Stomach smooth muscle (tissue), 2 donors: ENCODE measurements around the gene CDK5.

Source experiments
- H3K27ac ChIP-seq: one replicate; pipeline ENCODE4 v1.7.0; 2013; ENCODE audit warnings: mild to moderate bottlenecking, low read length, inconsistent platforms
- H3K27me3 ChIP-seq, 2 donors: one replicate each; pipeline ENCODE4 v1.7.0; 2013; ENCODE audit warnings: low read length in 2 of 2; ENCODE audit not compliant: insufficient read depth in 2 of 2, control insufficient read depth in 1 of 2
- H3K36me3 ChIP-seq, 2 donors: one replicate each; pipeline ENCODE4 v1.7.0; 2013; ENCODE audit warnings: low read length in 2 of 2; ENCODE audit not compliant: control insufficient read depth in 2 of 2, insufficient read depth in 2 of 2
- H3K4me1 ChIP-seq: one replicate; pipeline ENCODE4 v1.7.0; 2013; ENCODE audit warnings: low read length; ENCODE audit not compliant: control insufficient read depth, insufficient read depth
- H3K4me3 ChIP-seq, 2 donors: one replicate each; pipeline ENCODE4 v1.7.0; 2013; ENCODE audit warnings: low read length in 2 of 2
- H3K9ac ChIP-seq, 2 donors: one replicate each; pipeline ENCODE4 v1.7.0; 2013; ENCODE audit warnings: low read length in 2 of 2, mild to moderate bottlenecking in 1 of 2
- H3K9me3 ChIP-seq, 2 donors: one replicate each; pipeline ENCODE4 v1.7.0; 2013; ENCODE audit warnings: low read length in 2 of 2; ENCODE audit not compliant: control insufficient read depth in 2 of 2
- donor health status: healthy.
- donor health status: Pancreatic carcinoma.

Gene CDK5

DNA sequence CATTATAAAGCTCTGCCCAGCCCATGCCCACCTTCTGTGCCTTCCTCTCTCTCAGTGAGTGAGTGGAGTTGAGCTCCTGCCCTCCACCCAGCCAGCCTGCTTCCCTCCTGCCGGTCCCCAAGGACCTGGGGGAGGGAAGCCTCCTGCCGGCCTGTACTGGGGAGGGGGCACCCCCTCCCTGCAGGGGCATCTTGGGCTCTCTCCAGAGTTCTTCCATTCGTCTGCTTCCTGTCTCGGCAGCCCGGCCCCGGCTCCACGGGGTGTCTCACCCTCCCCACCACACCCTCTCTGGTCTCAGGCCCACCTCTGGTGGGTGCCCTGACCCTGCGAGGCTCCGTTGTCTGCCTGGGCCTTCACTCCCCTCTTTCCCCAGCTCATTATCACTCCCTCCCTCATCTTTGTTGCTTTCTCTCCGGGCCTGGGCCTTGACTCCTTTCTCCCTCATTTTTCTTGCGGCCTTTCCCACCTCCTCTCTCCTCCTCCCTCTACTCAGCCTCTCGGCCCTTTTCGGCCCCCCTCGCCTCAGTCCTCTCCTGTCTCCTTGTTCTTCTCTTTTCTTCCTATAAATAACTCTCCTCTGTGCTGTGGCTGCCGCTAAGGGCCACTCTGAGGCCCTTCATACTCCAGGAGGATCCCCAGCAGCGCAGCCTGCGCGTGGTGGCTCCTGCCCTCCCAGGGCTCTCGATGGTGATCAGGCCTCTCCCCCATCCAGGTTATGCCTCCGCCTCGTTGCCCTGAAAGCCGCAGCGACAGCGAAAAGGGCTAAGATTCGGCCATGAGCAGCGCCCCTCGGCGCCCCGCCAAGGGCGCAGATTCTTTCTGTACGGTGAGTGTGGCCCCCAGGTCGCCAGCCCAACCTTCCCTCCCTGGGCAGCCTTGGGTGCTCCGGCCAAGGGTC is 3.8 kb upstream of the CDK5 start:
- Histone ChIP-seq H3K4me3 (peak overlapping the region; percentile 86 to 88), H3K4me1 (peaks cover 55% of the 10 kb centered on the region)

DNA sequence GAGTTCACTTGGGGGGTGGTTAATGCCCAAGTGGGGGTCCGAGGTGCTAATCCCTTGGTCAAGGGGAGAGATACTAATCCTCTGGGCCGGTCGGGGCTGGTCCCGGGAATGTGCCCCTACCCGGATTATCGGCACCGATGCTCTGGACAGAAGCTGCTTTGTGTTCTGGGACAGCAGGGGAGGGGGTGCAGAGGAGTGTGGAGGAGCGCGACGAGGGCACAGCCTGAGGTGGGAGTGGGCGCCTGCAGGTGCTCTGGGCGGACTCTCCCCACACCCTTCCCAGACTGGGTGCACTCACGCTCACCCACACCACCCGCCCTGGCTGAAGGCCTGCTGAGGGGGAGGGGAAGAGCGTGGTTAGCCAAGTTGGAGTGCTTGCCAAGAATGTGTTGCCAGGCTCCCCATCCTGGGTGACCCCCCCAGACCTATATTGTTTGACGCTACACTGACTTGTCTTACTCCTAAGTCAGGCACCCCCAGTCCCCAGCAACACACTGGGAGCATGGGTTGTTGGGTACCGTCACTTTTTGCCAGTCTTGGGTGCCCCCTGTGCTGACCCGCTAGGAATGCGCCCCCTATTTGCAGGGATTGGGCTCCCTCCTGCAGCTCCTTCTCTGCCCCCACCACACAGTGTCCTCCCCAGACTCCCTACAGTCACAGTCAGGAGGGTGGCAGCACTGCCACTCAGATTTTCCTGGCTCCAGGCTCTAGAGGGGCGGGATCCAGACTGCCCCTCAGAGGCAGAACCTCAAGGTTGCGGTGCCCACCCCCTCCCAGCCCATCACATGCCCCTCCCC is 2.9 kb upstream of the CDK5 start:
- Histone ChIP-seq H3K27ac (peak overlapping the region; percentile 98), H3K9ac (peak overlapping the region; percentile 62 to 75)

More for the DNA sequence above, 3.8 kb upstream of the CDK5 start:
- peak overlapping the region in 1 of 2 donors; percentile 75 for H3K9ac ChIP-seq
- no peaks in the 10 kb centered on the region for H3K9me3 ChIP-seq
- peak overlapping the region; percentile 98 for H3K27ac ChIP-seq
- H3K36me3 ChIP-seq: peaks cover 9 to 10% of the 10 kb centered on the region in 2 donors
- no peaks in the 10 kb centered on the region for H3K27me3 ChIP-seq

DNA sequence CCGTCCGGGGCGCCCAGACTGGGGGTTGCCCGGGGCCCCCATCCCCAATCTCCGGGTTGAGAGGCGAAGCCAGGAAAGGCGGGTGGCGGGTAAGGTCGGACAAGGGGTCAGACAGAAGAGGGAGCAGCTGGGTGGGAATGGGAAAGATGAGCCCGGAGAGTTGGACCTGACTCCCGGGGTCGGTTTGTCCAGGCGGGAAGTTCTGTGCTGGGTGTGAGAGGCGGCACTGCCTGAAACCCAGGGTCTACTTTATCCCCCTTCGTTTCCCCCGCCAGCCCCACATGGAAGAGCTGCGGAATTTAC is 2.4 kb upstream of the CDK5 start:
- Histone ChIP-seq H3K36me3 (peaks cover 0 to 6% of the 10 kb centered on the region in 2 donors), H3K27ac (peak overlapping the region; percentile 98), H3K9ac (peak overlapping the region; percentile 62 to 75), H3K4me3 (peak overlapping the region; percentile 86 to 88), H3K27me3 (no peaks in the 10 kb centered on the region), H3K9me3 (no peaks in the 10 kb centered on the region), H3K4me1 (peaks cover 55% of the 10 kb centered on the region)

More for the DNA sequence above, 2.9 kb upstream of the CDK5 start:
- H3K36me3 ChIP-seq: peaks cover 4 to 10% of the 10 kb centered on the region in 2 donors
- peak overlapping the region; percentile 86 to 88 for H3K4me3 ChIP-seq
- peaks cover 55% of the 10 kb centered on the region for H3K4me1 ChIP-seq
- H3K27me3 ChIP-seq: no peaks in the 10 kb centered on the region
- no peaks in the 10 kb centered on the region for H3K9me3 ChIP-seq

DNA sequence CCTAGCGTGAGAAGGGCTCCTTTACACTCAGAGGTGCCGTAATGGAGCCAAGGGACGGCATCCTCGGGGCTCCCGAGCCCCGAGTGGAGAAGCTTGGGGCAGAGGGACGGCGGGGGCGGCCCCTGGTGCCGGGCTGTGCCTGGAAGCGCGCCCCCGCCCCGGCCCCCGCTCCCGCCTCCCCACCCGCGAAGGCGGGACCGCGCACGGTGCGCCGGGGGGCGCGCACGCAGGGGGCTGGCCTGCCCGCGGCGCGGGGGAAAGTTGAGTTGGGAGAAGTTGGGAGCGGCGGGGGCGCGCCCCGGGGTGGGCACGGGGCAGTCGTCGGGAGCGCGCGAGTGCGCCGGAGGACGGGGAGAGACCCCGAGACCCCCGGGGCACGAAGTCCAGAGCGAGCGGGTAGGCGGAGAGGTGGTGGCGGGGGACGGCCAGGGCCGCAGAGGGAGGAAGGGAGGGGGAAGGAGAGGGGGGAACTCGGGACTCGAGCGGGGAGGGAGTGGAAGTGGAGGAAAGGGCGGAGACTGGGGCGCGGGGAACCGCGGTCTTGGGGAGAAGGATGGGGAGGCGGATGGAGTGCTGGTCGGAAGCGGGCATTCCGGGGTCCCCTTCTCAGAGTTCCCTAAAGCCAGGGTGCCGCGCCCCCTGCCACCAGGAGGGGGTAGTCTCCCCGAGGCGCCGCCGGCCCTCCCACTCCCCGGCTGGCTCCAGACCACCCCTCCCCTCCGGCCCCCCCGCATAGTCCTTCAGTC is 1.8 kb upstream of the CDK5 start, which contains the start of gene SLC4A2:
Gene SLC4A2, plus strand, starts transcription at position 223 of the 746 bp plus-strand sequence. CDS start 2,399 bp downstream, outside the sequence.
- Histone ChIP-seq H3K9me3 (no peaks in the 10 kb centered on the region), H3K27ac (peak within 1 kb of the TSS; percentile 98), H3K36me3 (peaks cover 0 to 1% of the 10 kb centered on the region in 2 donors), H3K27me3 (no peaks in the 10 kb centered on the region), H3K9ac (peak within 1 kb of the TSS; percentile 75 to 91), H3K4me3 (peak within 1 kb of the TSS; percentile 86 to 88), H3K4me1 (peaks cover 55% of the 10 kb centered on the region)

DNA sequence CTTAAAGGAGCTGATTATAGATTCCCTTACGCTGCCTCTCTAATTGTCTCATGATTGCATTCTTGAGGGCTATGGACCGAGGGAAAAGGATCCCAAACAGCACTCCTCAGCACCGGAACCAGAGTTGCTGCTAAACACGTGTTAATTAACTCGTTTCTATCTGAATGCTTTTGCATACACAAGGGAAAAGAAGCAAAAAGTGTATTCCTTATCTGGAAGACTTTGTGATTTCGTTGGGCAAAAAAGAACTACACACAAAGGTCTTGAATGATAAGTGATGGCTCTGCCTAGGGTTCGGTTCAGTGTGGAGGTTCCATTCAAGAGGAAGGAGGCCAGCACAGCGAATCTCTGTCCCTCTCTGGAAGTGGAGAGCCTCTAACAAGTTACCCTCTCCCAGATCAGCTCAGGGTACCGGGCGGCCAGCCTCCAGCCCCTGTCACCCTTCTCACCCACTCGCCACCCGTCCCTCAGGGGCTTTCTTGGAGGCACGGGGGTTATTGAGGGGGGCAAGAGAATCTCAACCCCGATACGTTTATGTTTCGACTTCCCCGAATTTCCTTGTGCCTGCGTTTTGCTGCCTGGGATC is 1.2 kb upstream of the CDK5 start:
- H3K27ac ChIP-seq: peak overlapping the region; percentile 98
- peak overlapping the region; percentile 75 to 91 for H3K9ac ChIP-seq
- no peaks in the 10 kb centered on the region for H3K9me3 ChIP-seq
- H3K4me1 ChIP-seq: peaks cover 55% of the 10 kb centered on the region
- H3K4me3 ChIP-seq: peak overlapping the region; percentile 68 to 88
- no peaks in the 10 kb centered on the region for H3K27me3 ChIP-seq
- no peaks in the 10 kb centered on the region for H3K36me3 ChIP-seq

DNA sequence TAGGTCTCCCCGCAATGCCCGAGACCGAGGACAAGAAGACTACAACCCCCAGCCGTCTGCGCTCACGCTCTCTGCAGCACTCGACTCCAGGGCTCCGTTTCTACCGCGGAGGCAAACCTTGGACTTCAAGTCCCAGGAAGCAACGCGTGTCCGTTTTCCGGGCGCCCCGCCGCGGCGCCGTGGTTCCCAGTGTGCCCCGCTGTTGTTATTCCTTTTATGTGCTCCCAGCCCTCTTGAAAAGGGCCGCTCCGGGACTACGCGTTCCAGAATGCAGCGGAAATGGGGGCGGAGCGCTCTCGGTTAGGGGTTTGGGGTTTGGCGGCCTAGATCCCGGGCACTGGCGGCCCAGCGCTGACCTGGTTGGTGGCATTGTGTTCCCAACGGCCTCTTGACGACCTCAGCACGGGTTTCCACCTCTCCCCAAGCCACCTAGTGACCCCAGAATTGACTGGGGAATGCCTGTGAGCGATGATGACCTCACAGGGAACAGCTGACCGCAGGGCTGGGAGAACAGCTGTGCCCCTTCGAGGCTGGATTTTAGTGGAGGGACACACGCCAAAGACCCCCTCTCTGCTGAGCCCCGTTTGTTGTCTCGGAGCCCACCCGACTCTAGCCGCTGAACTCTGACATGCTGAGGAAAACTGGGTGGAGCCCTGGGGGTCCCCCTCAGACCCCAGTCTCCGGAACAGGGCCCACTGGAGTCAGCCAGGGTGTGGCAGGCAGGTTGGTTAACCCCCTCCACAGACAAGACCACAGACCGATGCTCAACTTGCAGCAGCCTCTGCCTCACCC is 488 bp upstream of the CDK5 start:
- Histone ChIP-seq H3K36me3 (no peaks in the 10 kb centered on the region), H3K4me1 (peaks cover 52% of the 10 kb centered on the region), H3K9ac (peak overlapping the region; percentile 75 to 91), H3K4me3 (peak overlapping the region; percentile 88 to 96), H3K27ac (peak overlapping the region; percentile 98), H3K27me3 (no peaks in the 10 kb centered on the region), H3K9me3 (no peaks in the 10 kb centered on the region)

DNA sequence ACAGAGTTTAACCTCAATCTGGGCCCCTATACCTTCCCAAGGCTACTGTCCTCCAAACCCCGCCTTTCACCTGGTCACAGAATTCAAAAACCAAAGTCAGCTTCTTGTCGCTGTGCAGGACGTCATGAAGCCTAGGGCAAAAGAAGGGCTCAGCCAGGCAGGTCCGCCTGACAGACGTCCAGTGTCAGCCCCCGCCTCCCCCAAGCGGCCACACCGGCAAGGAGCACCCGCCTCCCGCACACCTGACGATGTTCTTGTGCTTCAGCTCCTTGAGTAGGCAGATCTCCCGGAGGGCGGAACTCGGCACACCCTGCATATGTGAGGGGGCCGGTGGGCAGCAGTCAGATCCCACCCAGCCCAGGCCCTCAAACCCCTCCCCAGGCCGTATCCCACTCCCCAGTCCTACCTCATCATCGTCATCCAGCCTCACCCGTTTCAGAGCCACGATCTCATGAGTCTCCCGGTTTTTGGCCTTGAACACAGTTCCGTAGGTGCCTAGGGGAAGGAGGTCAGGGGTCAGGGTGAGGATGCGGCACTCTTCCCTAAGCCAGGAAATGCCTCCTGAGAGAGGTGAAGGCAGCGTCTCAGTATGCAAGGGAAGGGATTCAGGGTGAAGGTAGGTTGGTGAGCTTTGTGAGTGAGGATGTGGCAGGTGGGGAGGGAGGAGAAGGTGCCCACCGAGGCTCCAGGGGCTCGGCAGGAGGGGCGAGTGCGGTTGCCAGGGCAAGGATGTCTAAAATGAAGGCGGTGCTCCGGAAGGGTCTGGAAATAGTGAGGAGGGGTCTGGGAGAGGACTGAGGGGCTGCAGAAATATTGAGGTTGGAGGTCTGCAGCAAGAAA is 811 bp downstream of the CDK5 start:
- no peak overlapping the region for H3K27ac ChIP-seq
- no peaks in the 10 kb centered on the region for H3K27me3 ChIP-seq
- H3K4me1 ChIP-seq: peaks cover 41% of the 10 kb centered on the region

DNA sequence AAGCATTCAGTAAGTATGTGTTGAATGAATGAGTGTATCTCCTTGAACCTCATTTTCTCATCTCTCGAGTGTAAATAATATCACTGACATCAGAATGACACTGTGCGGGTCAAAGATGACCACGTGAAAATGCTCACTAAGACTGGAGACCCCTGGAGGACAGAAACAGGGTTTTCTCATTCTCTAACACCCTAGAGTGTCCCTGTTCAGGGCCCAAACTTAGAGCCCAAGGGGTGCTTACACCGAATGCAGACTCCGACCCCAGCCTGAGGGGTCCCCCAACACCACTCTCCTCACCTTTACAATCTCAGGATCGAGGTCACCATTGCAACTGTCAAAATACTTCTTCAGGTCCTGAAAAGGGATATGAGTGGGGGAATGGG is 1.4 kb downstream of the CDK5 start:
- no peaks in the 10 kb centered on the region for H3K36me3 ChIP-seq
- peaks cover 35% of the 10 kb centered on the region for H3K4me1 ChIP-seq
- H3K27ac ChIP-seq: no peak overlapping the region
- H3K4me3 ChIP-seq: no peak overlapping the region
- H3K9me3 ChIP-seq: no peaks in the 10 kb centered on the region
- no peak overlapping the region for H3K9ac ChIP-seq
- H3K27me3 ChIP-seq: no peaks in the 10 kb centered on the region

More for the DNA sequence above, 811 bp downstream of the CDK5 start:
- Histone ChIP-seq H3K9ac (peak overlapping the region; percentile 60 to 64), H3K9me3 (no peaks in the 10 kb centered on the region), H3K36me3 (no peaks in the 10 kb centered on the region), H3K4me3 (peak overlapping the region; percentile 88 to 96)

DNA sequence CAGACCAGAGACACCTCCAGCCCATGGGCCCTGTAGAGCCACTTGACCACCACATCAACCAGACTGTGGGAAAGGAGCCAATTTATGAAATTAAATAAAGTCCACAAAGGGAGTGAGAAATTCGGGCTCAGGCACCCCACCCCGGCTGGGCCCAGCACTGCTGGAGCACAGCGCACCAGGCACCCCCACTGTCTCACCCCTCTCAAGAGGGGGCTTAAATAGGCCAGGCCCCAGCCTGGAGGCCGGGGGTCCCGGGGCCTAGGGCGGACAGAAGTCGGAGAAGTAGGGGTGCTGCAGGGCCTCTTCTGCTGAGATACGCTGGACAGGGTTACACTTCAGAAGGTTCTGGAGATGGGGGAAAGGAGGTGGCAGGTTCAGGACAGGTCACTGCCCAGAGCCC is 3.9 kb downstream of the CDK5 start:
- H3K27me3 ChIP-seq: no peaks in the 10 kb centered on the region
- no peak overlapping the region for H3K9ac ChIP-seq
- no peaks in the 10 kb centered on the region for H3K9me3 ChIP-seq
- H3K4me3 ChIP-seq: no peak overlapping the region
- no peaks in the 10 kb centered on the region for H3K36me3 ChIP-seq
- peaks cover 24% of the 10 kb centered on the region for H3K4me1 ChIP-seq
- no peak overlapping the region for H3K27ac ChIP-seq
